GM12878 (cell line): ENCODE data around the gene GUCY1B1. TPM values are rescaled to one million over a fixed set of nuclear protein-coding genes. Genes with fewer than 3 reads are reported as not detected.

Experiments
- ATAC-seq: fragments of 200-7000 bp; cut with Tn5 transposase; 3 replicates; pipeline ENCODE4 v1.9.1; 2020; ENCODE audit warnings: mild to moderate bottlenecking, moderate library complexity
- BruUV-seq: library from RNA; stranded (reverse); fragments of 400-500 nt; replicated peaks from 2 replicates; lab custom pipeline; 2021; lab: Mats Ljungman, UMichigan
- CTCF ChIA-PET: fragments of 300-600 bp; sonication (Branson Sonifier 250); formaldehyde crosslinking; extraction: SDS; loops from one replicate; lab custom pipeline; 2021; ENCODE audit warnings: inconsistent platforms; lab: Yijun Ruan, JAX
- POLR2A ChIA-PET: fragments of 350-600 bp; formaldehyde crosslinking; extraction: SDS; loops from one replicate; lab custom pipeline; 2021; ENCODE audit warnings: inconsistent platforms; lab: Charles Lee
- RAD21 ChIA-PET: fragments of 300-600 bp; sonication (Branson Sonifier 250); formaldehyde crosslinking; loops from one replicate; lab custom pipeline; 2023; ENCODE audit warnings: antibody characterized with exemption; ENCODE audit not compliant: unreplicated experiment; lab: Charles Lee
- SMC1A ChIA-PET: fragments of 300-600 bp; sonication (Branson Sonifier 250); formaldehyde crosslinking; loops from one replicate; lab custom pipeline; 2023; ENCODE audit not compliant: unreplicated experiment, uncharacterized antibody; lab: Charles Lee
- DNase-seq: peaks from one replicate; pipeline ENCODE4 v3.0.0-alpha.2; 2011; ENCODE audit warnings: low read depth, low spot score
- FAIRE-seq: peaks from 3 replicates; lab custom pipeline; 2011; peaks lifted over from hg19 to GRCh38; lab: Jason Lieb, UNC
- H2AFZ ChIP-seq: 2 replicates; pipeline ENCODE4 v1.6.0; 2011; ENCODE audit warnings: low read depth, low read length, control low read depth; ENCODE audit not compliant: control insufficient read depth
- H3K27ac ChIP-seq: 2 replicates; pipeline ENCODE4 v1.5.1; 2011; ENCODE audit warnings: control low read depth; ENCODE audit not compliant: control insufficient read depth, insufficient read depth
- H3K27me3 ChIP-seq, 2 experiments: replicated peaks in 1 of 2; 2 replicates each; pipeline versions ENCODE4 v1.6.0 to v1.6.1; 2011; ENCODE audit warnings: low read length in 1 of 2; ENCODE audit not compliant: control insufficient read depth in 2 of 2, insufficient read depth in 2 of 2
- H3K36me3 ChIP-seq, 2 experiments: 2 replicates each; pipeline ENCODE4 v1.5.1; 2011; ENCODE audit warnings: low read length in 1 of 2; ENCODE audit not compliant: control insufficient read depth in 2 of 2, insufficient read depth in 2 of 2
- H3K4me1 ChIP-seq: 2 replicates; pipeline ENCODE4 v1.6.1; 2011; ENCODE audit warnings: mild to moderate bottlenecking, low read length, moderate library complexity, mixed read lengths; ENCODE audit not compliant: control insufficient read depth, insufficient read depth
- H3K4me2 ChIP-seq: 2 replicates; pipeline ENCODE4 v1.6.0; 2011; ENCODE audit warnings: control low read depth; ENCODE audit not compliant: control insufficient read depth, insufficient read depth
- H3K4me3 ChIP-seq: fragments of 200-600 bp; sonication (generic); 2 replicates; pipeline ENCODE4 v1.5.1; 2016
- H3K79me2 ChIP-seq: 2 replicates; pipeline ENCODE4 v1.6.0; 2011; ENCODE audit warnings: low read length; ENCODE audit not compliant: control insufficient read depth, insufficient read depth
- H3K9ac ChIP-seq: 2 replicates; pipeline ENCODE4 v1.8.0; 2011; ENCODE audit warnings: low read length, control low read depth, mixed read lengths; ENCODE audit not compliant: control insufficient read depth, insufficient read depth
- H3K9me3 ChIP-seq: replicated peaks from 3 replicates; pipeline ENCODE4 v1.5.1; 2011; ENCODE audit warnings: mild to moderate bottlenecking, low read length; ENCODE audit not compliant: control insufficient read depth, insufficient read depth
- H4K20me1 ChIP-seq: 2 replicates; pipeline ENCODE4 v1.6.0; 2011; ENCODE audit not compliant: control insufficient read depth, insufficient read depth
- CEBPB ChIP-seq, 2 experiments: fragments of 150-350 bp in 1 of 2; IDR thresholded peaks; 2 replicates each; pipeline ENCODE4 v1.6.1; 2012 to 2014; ENCODE audit warnings: low read depth in 2 of 2, low read length in 2 of 2, borderline replicate concordance in 1 of 2, inconsistent platforms in 1 of 2
- DPF2 ChIP-seq: fragments of 450-650 bp; IDR thresholded peaks from 2 replicates; pipeline ENCODE4 v1.6.1; 2017; ENCODE audit warnings: mild to moderate bottlenecking
- EP300 ChIP-seq, 2 experiments: fragments of 150-350 bp in 1 of 2; IDR thresholded peaks; 2 replicates each; pipeline ENCODE4 v1.6.1; 2011 to 2012; ENCODE audit warnings: low read depth in 2 of 2, low read length in 2 of 2, borderline replicate concordance in 1 of 2, improper control_type of control experiment in 1 of 2, inconsistent platforms in 1 of 2; ENCODE audit not compliant: control insufficient read depth in 1 of 2
- IRF4 ChIP-seq: IDR thresholded peaks from 2 replicates; pipeline ENCODE4 v1.6.1; 2011; ENCODE audit warnings: low read depth, low read length
- RAD51 ChIP-seq: fragments of 450-650 bp; IDR thresholded peaks from 2 replicates; pipeline ENCODE4 v1.6.1; 2016; ENCODE audit warnings: moderate library complexity, mild to moderate bottlenecking, inconsistent platforms
- REST ChIP-seq: IDR thresholded peaks from 2 replicates; pipeline ENCODE4 v1.6.1; 2012; ENCODE audit warnings: mild to moderate bottlenecking, low read depth, low read length
- STAT3 ChIP-seq: IDR thresholded peaks from 2 replicates; pipeline ENCODE4 v1.6.1; 2011; ENCODE audit warnings: low read depth, low read length, improper control_type of control experiment
- ZNF24 ChIP-seq: fragments of 450-650 bp; IDR thresholded peaks from 2 replicates; pipeline ENCODE4 v1.6.1; 2017; ENCODE audit warnings: antibody characterized with exemption, mild to moderate bottlenecking
- ZNF384 ChIP-seq: IDR thresholded peaks from 2 replicates; pipeline ENCODE4 v1.6.1; 2012; ENCODE audit warnings: low read depth, mild to moderate bottlenecking, low read length, improper control_type of control experiment, borderline replicate concordance
- WGBS: methylation state at CpG from one replicate; pipeline ENCODE4 v1.1.6; 2016; ENCODE audit warnings: low lambda C conversion rate; ENCODE audit not compliant: insufficient replicate concordance, insufficient coverage; ENCODE audit errors: missing lambda C conversion rate; 5-methylcytosine and 5-hydroxymethylcytosine counted together
- in situ Hi-C: fragments of 300-500 bp; cut with MboI; formaldehyde crosslinking; loops from 9 replicates; pipeline ENCODE4 v1.14.3; 2018; ENCODE audit warnings: mixed read lengths
- intact Hi-C: fragments of 100-400 bp; cut with micrococcal nuclease; formaldehyde crosslinking; loops from one replicate; pipeline ENCODE4 v1.14.2; 2022; ENCODE audit not compliant: unreplicated experiment
- polyA plus RNA-seq, 11 experiments: library from polyadenylated mRNA; depleted of rRNA in 4 of 11; unstranded in 6 of 11; stranded (reverse) in 5 of 11; fragments of >200 nt; fragmentation: Nextera tagmentation in 4 of 11; fragmentation: Illumina TruSeq in 1 of 11; extraction: Ambion mirVana in 4 of 11; extraction: Trizol in 1 of 11; gene quantifications; 1 replicate in 1 of 11; 2 replicates in 10 of 11; pipeline versions ENCODE4 v1.2.1 to v1.2.3, GENCODE V29; 2011 to 2016; ENCODE audit warnings: inconsistent platforms in 2 of 11, missing spikeins in 2 of 11, low read depth in 1 of 11
- total RNA-seq, 4 experiments: library from RNA; depleted of rRNA in 3 of 4; stranded (reverse); fragments of >200 nt in 3 of 4; fragmentation: Illumina TruSeq in 1 of 4; extraction: Trizol in 1 of 4; gene quantifications; 2 replicates each; pipeline versions ENCODE4 v1.2.1 to v1.2.3, GENCODE V29; 2013 to 2021

The GUCY1B1 gene
- total and polyA plus RNA-seq, 10 of the 15 experiments (the other 5 are each of a cell fraction or from before 2014, with no cell fraction given): 0.60 to 38.5 (median 1.4) TPM

GRCh38 chr4:155853189-155853588, 94.4 kb downstream of the GUCY1B1 start:
- CTCF ChIA-PET: interaction anchor here (2.9 kb wide), 1 partner anchor 10 kb away, joined by 9 read pairs; no protein-coding TSS in a partner anchor
- WGBS: 85% methylated on average over 3 of the region's 3 CpGs
- no peak for TF ChIP-seq ZNF24
- TF ChIP-seq REST: no peak
- TF ChIP-seq IRF4: no peak
- TF ChIP-seq CEBPB (IDR thresholded peaks at IDR 0.05; ENCODE audit: borderline replicate concordance in 1 of 2, low read depth in 2 of 2, low read length in 2 of 2): no peak
- no peak for TF ChIP-seq STAT3
- TF ChIP-seq DPF2: no peak
- TF ChIP-seq EP300 (IDR thresholded peaks at IDR 0.05; ENCODE audit: borderline replicate concordance in 1 of 2, control insufficient read depth in 1 of 2, low read depth in 2 of 2, low read length in 2 of 2): no peak
- TF ChIP-seq RAD51: no peak
- no peak for TF ChIP-seq ZNF384
- no peak overlapping the region for H3K4me3 ChIP-seq
- in situ Hi-C loops (no loop called here), intact Hi-C loops (no loop called here)
- no peaks in the 10 kb centered on the region for H3K36me3 ChIP-seq
- FAIRE-seq (no peak), DNase-seq (no peak), ATAC-seq (no peak)
- no peak overlapping the region for H3K9ac ChIP-seq
- no peaks in the 10 kb centered on the region for H4K20me1 ChIP-seq
- H3K9me3 ChIP-seq: no peaks in the 10 kb centered on the region
- RAD21 ChIA-PET: no interaction called here
- SMC1A ChIA-PET: interaction anchor here (0.9 to 2.0 kb wide), 4 partner anchors 8 to 11 kb away, joined by 3 to 8 read pairs (median 6); no protein-coding TSS in a partner anchor
- H2AFZ ChIP-seq: no peak overlapping the region
- H3K27me3 ChIP-seq: no peaks in the 10 kb centered on the region
- no peaks in the 10 kb centered on the region for H3K4me1 ChIP-seq
- BruUV-seq: no TSS peak
- POLR2A ChIA-PET: interaction anchor here (0.8 kb wide), 1 partner anchor 36 kb away, joined by 3 read pairs; no protein-coding TSS in a partner anchor
- no peaks in the 10 kb centered on the region for H3K79me2 ChIP-seq
- H3K4me2 ChIP-seq: no peak overlapping the region
- H3K27ac ChIP-seq: no peak overlapping the region
